Endothelial cell of umbilical vein (primary cell): Measurements from ENCODE around the gene ARHGEF7. TPM values are rescaled to one million over a fixed set of nuclear protein-coding genes. Genes with fewer than 3 reads are reported as not detected.

Experiments used
- BruUV-seq: library from RNA; stranded (reverse); fragments of 400-500 nt; replicated peaks from 2 replicates; lab custom pipeline; 2021; lab: Mats Ljungman, UMichigan
- CTCF ChIA-PET: fragments of 300-600, 350-600 bp; sonication (Branson Sonifier 250); formaldehyde crosslinking; loops from one replicate; lab custom pipeline; 2021; ENCODE audit warnings: antibody characterized with exemption, inconsistent platforms; lab: Charles Lee
- POLR2A ChIA-PET: fragments of 300-600, 350-600 bp; sonication (Branson Sonifier 250); formaldehyde crosslinking; loops from one replicate; lab custom pipeline; 2021; ENCODE audit warnings: antibody characterized with exemption, inconsistent platforms; lab: Charles Lee
- DNase-seq: peaks from one replicate; pipeline ENCODE4 v3.0.0-alpha.2; 2011; ENCODE audit warnings: low read depth, low spot score
- FAIRE-seq: peaks from 2 replicates; lab custom pipeline; 2011; peaks lifted over from hg19 to GRCh38; lab: Jason Lieb, UNC
- H2AFZ ChIP-seq: 2 replicates; pipeline ENCODE4 v1.6.0; 2012; ENCODE audit warnings: low read depth, low read length, control low read depth, inconsistent platforms
- H3K27ac ChIP-seq: 2 replicates; pipeline ENCODE4 v1.5.1; 2011; ENCODE audit warnings: low read depth, mild to moderate bottlenecking, control low read depth, low read length, moderate library complexity; ENCODE audit not compliant: insufficient read depth
- H3K27me3 ChIP-seq, 2 experiments: 2 replicates each; pipeline versions ENCODE4 v1.6.0 to v1.6.1; 2011; ENCODE audit warnings: low read length in 2 of 2, mixed read lengths in 1 of 2; ENCODE audit not compliant: control insufficient read depth in 2 of 2, insufficient read depth in 2 of 2
- H3K36me3 ChIP-seq, 2 experiments: 2 replicates in 1 of 2; 3 replicates in 1 of 2; pipeline ENCODE4 v1.5.1; 2011; ENCODE audit warnings: low read length in 2 of 2, mild to moderate bottlenecking in 1 of 2, moderate library complexity in 1 of 2; ENCODE audit not compliant: control insufficient read depth in 2 of 2, insufficient read depth in 2 of 2; ENCODE audit errors: extremely low read depth in 1 of 2
- H3K4me1 ChIP-seq: 3 replicates; pipeline ENCODE4 v1.5.1; 2011; ENCODE audit warnings: mild to moderate bottlenecking, low read length; ENCODE audit not compliant: control insufficient read depth, insufficient read depth; ENCODE audit errors: extremely low read depth
- H3K4me2 ChIP-seq: 2 replicates; pipeline ENCODE4 v1.6.1; 2011; ENCODE audit warnings: low read length, control low read depth, mixed read lengths; ENCODE audit not compliant: insufficient read depth
- H3K4me3 ChIP-seq, 3 experiments: fragments of 200-600 bp in 1 of 3; sonication (generic), shearing (Covaris generic) in 1 of 3; replicated peaks in 1 of 3; 2 replicates each; pipeline ENCODE4 v1.5.1; 2011 to 2016; ENCODE audit warnings: control low read depth in 3 of 3, low read length in 3 of 3, mild to moderate bottlenecking in 2 of 3, inconsistent platforms in 1 of 3, low read depth in 1 of 3, moderate library complexity in 1 of 3; ENCODE audit not compliant: insufficient read depth in 1 of 3
- H3K79me2 ChIP-seq: 2 replicates; pipeline ENCODE4 v1.6.0; 2012; ENCODE audit warnings: low read length, inconsistent platforms; ENCODE audit not compliant: control insufficient read depth, insufficient read depth
- H3K9ac ChIP-seq: replicated peaks from 2 replicates; pipeline ENCODE3; 2011; ENCODE audit warnings: low read length, control low read depth; ENCODE audit not compliant: insufficient read depth; ENCODE audit errors: extremely low read depth
- H3K9me1 ChIP-seq: replicated peaks from 3 replicates; pipeline ENCODE4 v1.6.0; 2011; ENCODE audit warnings: mild to moderate bottlenecking, low read length; ENCODE audit not compliant: control insufficient read depth, insufficient read depth; ENCODE audit errors: extremely low read depth
- H3K9me3 ChIP-seq: replicated peaks from 2 replicates; pipeline ENCODE4 v1.5.1; 2012; ENCODE audit warnings: low read length, inconsistent platforms; ENCODE audit not compliant: control insufficient read depth, insufficient read depth
- H4K20me1 ChIP-seq: replicated peaks from 2 replicates; pipeline ENCODE3; 2011; ENCODE audit warnings: mild to moderate bottlenecking, low read length; ENCODE audit not compliant: control insufficient read depth, insufficient read depth; ENCODE audit errors: extremely low read depth
- CTCF ChIP-seq, 2 donors: IDR thresholded peaks; 1 replicate in 1 of 2; 2 replicates in 1 of 2; pipeline ENCODE4 v1.5.1; 2011; ENCODE audit warnings: low read length in 2 of 2, mild to moderate bottlenecking in 2 of 2, moderate library complexity in 2 of 2, control low read depth in 1 of 2, inconsistent platforms in 1 of 2, low read depth in 1 of 2; ENCODE audit not compliant: insufficient read depth in 1 of 2; ENCODE audit errors: extremely low read depth in 1 of 2
- EZH2 ChIP-seq: IDR thresholded peaks from 2 replicates; pipeline ENCODE4 v1.6.1; 2012; ENCODE audit warnings: borderline replicate concordance, low read depth, mild to moderate bottlenecking, moderate library complexity, low read length, inconsistent platforms; ENCODE audit not compliant: severe bottlenecking
- FOS ChIP-seq: IDR thresholded peaks from 2 replicates; pipeline ENCODE4 v1.6.1; 2011; ENCODE audit warnings: mild to moderate bottlenecking, low read length, moderate library complexity, borderline replicate concordance; ENCODE audit not compliant: insufficient read depth
- GATA2 ChIP-seq: IDR thresholded peaks from 2 replicates; pipeline ENCODE4 v1.7.0; 2011; ENCODE audit warnings: low read depth, mild to moderate bottlenecking, moderate library complexity, mixed read lengths, low read length; ENCODE audit not compliant: insufficient read length, insufficient read depth
- JUN ChIP-seq: IDR thresholded peaks from 2 replicates; pipeline ENCODE4 v1.6.1; 2011; ENCODE audit warnings: borderline replicate concordance, low read depth; ENCODE audit not compliant: insufficient read length, insufficient read depth
- MAX ChIP-seq: IDR thresholded peaks from 2 replicates; pipeline ENCODE4 v1.6.1; 2011; ENCODE audit not compliant: insufficient read depth, insufficient read length
- MYC ChIP-seq: IDR thresholded peaks from one replicate; pipeline ENCODE4 v1.6.1; 2011; ENCODE audit warnings: mild to moderate bottlenecking, low read depth, low read length
- POLR2A ChIP-seq: IDR thresholded peaks from 2 replicates; pipeline ENCODE4 v1.6.1; 2012; ENCODE audit warnings: low read depth, mild to moderate bottlenecking, control low read depth, low read length
- POLR2AphosphoS5 ChIP-seq: IDR thresholded peaks from 2 replicates; pipeline ENCODE4 v1.6.1; 2012; ENCODE audit warnings: low read depth, mild to moderate bottlenecking, control low read depth, low read length, moderate library complexity; ENCODE audit not compliant: insufficient read depth
- dilution Hi-C: fragments of 300-500 bp; cut with MboI; formaldehyde crosslinking; loops from one replicate; pipeline ENCODE4 v1.15.0; 2019; ENCODE audit warnings: low sequenced_read_pairs; ENCODE audit not compliant: extremely low pct_ligation_motif_present
- intact Hi-C: fragments of 100-400 bp; cut with micrococcal nuclease; formaldehyde crosslinking; loops from one replicate; pipeline ENCODE4 v1.10.0; 2022
- polyA plus RNA-seq, 4 experiments: library from polyadenylated mRNA; depleted of rRNA in 3 of 4; stranded (reverse) in 3 of 4; unstranded in 1 of 4; fragments of >200 nt; gene quantifications; 2 replicates each; pipeline versions ENCODE4 v1.2.1 to v1.2.3, GENCODE V29; 2011 to 2012; ENCODE audit warnings: missing spikeins in 1 of 4
- total RNA-seq: library from RNA; stranded (reverse); gene quantifications from 2 replicates; pipeline ENCODE4 v1.2.3, GENCODE V29; 2021

ARHGEF7 gene
- total and polyA plus RNA-seq, 2 donors (not counting 3 experiments of a cell fraction or from before 2014, with no cell fraction given): 94.9 to 155 TPM

GRCh38 chr13:111252446-111253364 is 137.6 kb downstream of the ARHGEF7 start:
- H3K9me1 ChIP-seq: no peaks in the 10 kb centered on the region
- dilution Hi-C loops (no loop called here), intact Hi-C loops (no loop called here)
- FAIRE-seq: no peak
- H3K79me2 ChIP-seq: peaks cover 46% of the 10 kb centered on the region
- POLR2A ChIA-PET: no interaction called here
- H2AFZ ChIP-seq: no peak overlapping the region
- no peak overlapping the region for H3K4me2 ChIP-seq
- no peak for DNase-seq
- no peaks in the 10 kb centered on the region for H3K9me3 ChIP-seq
- peaks cover 4% of the 10 kb centered on the region for H4K20me1 ChIP-seq
- CTCF ChIA-PET: interaction anchor here (0.5 to 1.5 kb wide), 3 partner anchors 9 to 186 kb away, joined by 3 to 7 read pairs (median 4); no protein-coding TSS in a partner anchor
- no peaks in the 10 kb centered on the region for H3K27me3 ChIP-seq
- no peak overlapping the region for H3K4me3 ChIP-seq
- BruUV-seq: no TSS peak
- TF ChIP-seq POLR2AphosphoS5 (no peak), FOS (no peak), GATA2 (no peak), POLR2A (no peak), MAX (no peak), CTCF (IDR thresholded peaks at IDR 0.05; ENCODE audit: extremely low read depth in 1 of 2, insufficient read depth in 1 of 2, low read depth in 1 of 2, low read length in 2 of 2) (no peak), MYC (no peak), JUN (no peak), EZH2 (no peak)
- peaks cover 13% of the 10 kb centered on the region for H3K4me1 ChIP-seq
- no peak overlapping the region for H3K9ac ChIP-seq
- H3K27ac ChIP-seq: no peak overlapping the region
- H3K36me3 ChIP-seq: peaks cover 2 to 22% of the 10 kb centered on the region in 2 experiments
